DND-41 (cell line): Measurements from ENCODE around the gene MTFMT.
"Not testable (repeated sequence)": the region's sequence is repeated elsewhere in the genome, so short reads cannot be mapped to it uniquely, and the experiment has no call there.

Experiments used
- EZH2 ChIP-seq: IDR thresholded peaks from 3 replicates; pipeline ENCODE4 v1.6.1; 2012; ENCODE audit warnings: borderline replicate concordance, low read depth, mild to moderate bottlenecking, moderate library complexity, low read length, inconsistent platforms; ENCODE audit not compliant: severe bottlenecking
- TF ChIP-seq, protein P1 (sequence below): IDR thresholded peaks from 2 replicates; pipeline ENCODE4 v1.5.1; 2012; ENCODE audit warnings: borderline replicate concordance, low read length, moderate library complexity, mild to moderate bottlenecking; ENCODE audit not compliant: poor library complexity, severe bottlenecking; ENCODE audit errors: extremely low read depth

DNA sequence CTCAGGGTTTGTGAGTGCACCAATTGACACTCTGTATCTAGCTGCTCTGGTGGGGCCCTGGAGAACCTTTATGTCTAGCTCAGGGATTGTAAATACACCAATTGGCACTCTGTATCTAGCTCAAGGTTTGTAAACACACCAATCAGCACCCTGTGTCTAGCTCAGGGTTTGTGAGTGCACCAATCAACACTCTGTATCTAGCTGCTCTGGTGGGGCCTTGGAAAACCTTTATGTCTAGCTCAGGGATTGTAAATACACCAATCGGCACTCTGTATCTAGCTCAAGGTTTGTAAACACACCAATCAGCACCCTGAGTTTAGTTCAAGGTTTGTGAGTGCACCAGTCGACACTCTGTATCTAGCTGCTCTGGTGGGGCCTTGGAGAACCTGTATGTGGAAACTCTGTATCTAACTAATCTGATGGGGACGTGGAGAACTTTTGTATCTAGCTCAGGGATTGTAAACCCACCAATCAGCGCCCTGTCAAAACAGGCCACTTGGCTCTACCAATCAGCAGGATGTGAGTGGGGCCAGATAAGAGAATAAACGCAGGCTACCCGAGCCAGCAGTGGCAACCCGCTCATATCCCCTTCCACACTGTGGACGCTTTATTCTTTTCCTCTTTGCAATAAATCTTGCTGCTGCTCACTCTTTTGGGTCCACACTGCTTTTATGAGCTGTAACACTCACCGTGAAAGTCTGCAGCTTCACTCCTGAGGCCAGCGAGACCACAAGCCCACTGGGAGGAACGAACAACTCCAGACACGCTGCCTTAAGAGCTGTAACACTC, 46.4 kb upstream of the MTFMT start:
- TF ChIP-seq, protein P1, sequence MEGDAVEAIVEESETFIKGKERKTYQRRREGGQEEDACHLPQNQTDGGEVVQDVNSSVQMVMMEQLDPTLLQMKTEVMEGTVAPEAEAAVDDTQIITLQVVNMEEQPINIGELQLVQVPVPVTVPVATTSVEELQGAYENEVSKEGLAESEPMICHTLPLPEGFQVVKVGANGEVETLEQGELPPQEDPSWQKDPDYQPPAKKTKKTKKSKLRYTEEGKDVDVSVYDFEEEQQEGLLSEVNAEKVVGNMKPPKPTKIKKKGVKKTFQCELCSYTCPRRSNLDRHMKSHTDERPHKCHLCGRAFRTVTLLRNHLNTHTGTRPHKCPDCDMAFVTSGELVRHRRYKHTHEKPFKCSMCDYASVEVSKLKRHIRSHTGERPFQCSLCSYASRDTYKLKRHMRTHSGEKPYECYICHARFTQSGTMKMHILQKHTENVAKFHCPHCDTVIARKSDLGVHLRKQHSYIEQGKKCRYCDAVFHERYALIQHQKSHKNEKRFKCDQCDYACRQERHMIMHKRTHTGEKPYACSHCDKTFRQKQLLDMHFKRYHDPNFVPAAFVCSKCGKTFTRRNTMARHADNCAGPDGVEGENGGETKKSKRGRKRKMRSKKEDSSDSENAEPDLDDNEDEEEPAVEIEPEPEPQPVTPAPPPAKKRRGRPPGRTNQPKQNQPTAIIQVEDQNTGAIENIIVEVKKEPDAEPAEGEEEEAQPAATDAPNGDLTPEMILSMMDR = not testable (repeated sequence)
- TF ChIP-seq EZH2 = not testable (repeated sequence)
